A172 (cell line): Measurements from ENCODE around the gene ENPP4. TPM values are rescaled to one million over a fixed set of nuclear protein-coding genes. Genes with fewer than 3 reads are reported as not detected.

Experiments used
- total RNA-seq: library from RNA; depleted of rRNA; stranded (reverse); fragments of >200 nt; shearing (Covaris generic); gene quantifications from 2 replicates; pipeline ENCODE4 v1.2.3, GENCODE V29; 2014; rRNA removed

Gene ENPP4
- total RNA-seq, 1 experiment from 2014 or later: not detected

Other genes with a start within 250 kb of the ENPP4 start
- not detected in 2 replicates for gene CLIC5, start 114.1 kb upstream of the ENPP4 start, total RNA-seq
- not detected in 2 replicates for gene ENPP5, start 41.0 kb downstream of the ENPP4 start, total RNA-seq